ENCODE data around the gene IDH3B. TPM values are rescaled to one million over a fixed set of nuclear protein-coding genes. Genes with fewer than 3 reads are reported as not detected.

The IDH3B gene
- total and polyA plus RNA-seq, 2 of the 13 experiments (the other 11 are each of a cell fraction or from before 2014, with no cell fraction given) = 215 to 254 TPM

DNA sequence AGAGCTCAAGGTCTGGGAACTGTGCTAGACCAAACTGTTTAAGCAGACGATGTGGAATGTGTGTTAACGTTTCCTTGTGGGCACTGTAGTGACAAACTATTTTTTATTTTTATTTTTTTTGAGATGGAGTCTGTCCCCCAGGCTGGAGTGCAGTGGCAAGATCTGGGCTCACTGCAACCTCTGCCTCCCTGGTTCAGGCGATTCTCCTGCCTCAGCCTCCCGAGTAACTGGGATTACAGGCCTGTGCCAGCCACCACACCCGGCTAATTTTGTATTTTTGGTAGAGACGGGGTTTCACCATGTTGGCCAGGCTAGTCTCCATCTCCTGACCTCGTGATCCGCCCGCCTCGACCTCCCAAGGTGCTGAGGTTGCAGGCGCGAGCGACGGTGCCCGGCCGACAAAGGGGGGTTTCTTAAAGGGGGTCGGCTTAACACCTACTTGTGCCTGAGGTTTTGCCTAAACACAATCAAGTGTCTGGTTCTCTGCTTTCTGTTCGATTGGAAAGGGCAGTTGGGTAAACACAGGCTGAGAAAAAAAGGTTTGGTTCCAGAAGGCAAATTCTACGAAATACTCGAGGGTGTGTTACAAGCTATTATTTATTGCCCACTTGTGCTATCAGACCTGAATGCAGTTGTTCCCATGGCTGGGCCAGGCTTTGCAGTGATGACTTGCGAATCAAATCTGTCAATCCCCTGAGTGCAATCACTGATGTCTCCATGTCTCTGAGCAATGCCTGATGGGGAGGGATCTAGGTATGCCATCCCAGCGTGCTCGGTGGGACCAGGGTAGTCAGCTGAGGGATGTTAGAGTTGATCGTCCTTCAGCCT, 10.2 kb downstream of the IDH3B start (continued):
- TF ChIP-seq, protein P1, sequence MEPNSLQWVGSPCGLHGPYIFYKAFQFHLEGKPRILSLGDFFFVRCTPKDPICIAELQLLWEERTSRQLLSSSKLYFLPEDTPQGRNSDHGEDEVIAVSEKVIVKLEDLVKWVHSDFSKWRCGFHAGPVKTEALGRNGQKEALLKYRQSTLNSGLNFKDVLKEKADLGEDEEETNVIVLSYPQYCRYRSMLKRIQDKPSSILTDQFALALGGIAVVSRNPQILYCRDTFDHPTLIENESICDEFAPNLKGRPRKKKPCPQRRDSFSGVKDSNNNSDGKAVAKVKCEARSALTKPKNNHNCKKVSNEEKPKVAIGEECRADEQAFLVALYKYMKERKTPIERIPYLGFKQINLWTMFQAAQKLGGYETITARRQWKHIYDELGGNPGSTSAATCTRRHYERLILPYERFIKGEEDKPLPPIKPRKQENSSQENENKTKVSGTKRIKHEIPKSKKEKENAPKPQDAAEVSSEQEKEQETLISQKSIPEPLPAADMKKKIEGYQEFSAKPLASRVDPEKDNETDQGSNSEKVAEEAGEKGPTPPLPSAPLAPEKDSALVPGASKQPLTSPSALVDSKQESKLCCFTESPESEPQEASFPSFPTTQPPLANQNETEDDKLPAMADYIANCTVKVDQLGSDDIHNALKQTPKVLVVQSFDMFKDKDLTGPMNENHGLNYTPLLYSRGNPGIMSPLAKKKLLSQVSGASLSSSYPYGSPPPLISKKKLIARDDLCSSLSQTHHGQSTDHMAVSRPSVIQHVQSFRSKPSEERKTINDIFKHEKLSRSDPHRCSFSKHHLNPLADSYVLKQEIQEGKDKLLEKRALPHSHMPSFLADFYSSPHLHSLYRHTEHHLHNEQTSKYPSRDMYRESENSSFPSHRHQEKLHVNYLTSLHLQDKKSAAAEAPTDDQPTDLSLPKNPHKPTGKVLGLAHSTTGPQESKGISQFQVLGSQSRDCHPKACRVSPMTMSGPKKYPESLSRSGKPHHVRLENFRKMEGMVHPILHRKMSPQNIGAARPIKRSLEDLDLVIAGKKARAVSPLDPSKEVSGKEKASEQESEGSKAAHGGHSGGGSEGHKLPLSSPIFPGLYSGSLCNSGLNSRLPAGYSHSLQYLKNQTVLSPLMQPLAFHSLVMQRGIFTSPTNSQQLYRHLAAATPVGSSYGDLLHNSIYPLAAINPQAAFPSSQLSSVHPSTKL (CRISPR knock-in tag; IDR thresholded peaks at IDR 0.05) = no peak
- TF ChIP-seq NFRKB (IDR thresholded peaks at IDR 0.05) (no peak), ZNF138 (CRISPR knock-in tag; IDR thresholded peaks at IDR 0.05; ENCODE audit: low read depth) (0 out of 2 replicates have a peak, but pooled peaks have one; percentile 51), HNF4G (IDR thresholded peaks at IDR 0.05; ENCODE audit: borderline replicate concordance, low read depth, low read length) (no peak), HNF4G (CRISPR knock-in tag; IDR thresholded peaks at IDR 0.05; ENCODE audit: borderline replicate concordance, low read depth) (no peak), ZNF879 (CRISPR knock-in tag; IDR thresholded peaks at IDR 0.05) (0 out of 2 replicates have a peak, but pooled peaks have one; percentile 46), SIN3A (IDR thresholded peaks at IDR 0.05; ENCODE audit: borderline replicate concordance, low read depth, low read length) (no peak), ESRRA (CRISPR knock-in tag; IDR thresholded peaks at IDR 0.05; ENCODE audit: low read depth) (peak; percentile 8; the same call in 1 of the 2 replicates), FOXA1 (IDR thresholded peaks at IDR 0.05) (no peak), FOXA1 (CRISPR knock-in tag; IDR thresholded peaks at IDR 0.05) (no peak), ZNF605 (CRISPR knock-in tag; IDR thresholded peaks at IDR 0.05) (0 out of 2 replicates have a peak, but pooled peaks have one; percentile 29), BRF2 (CRISPR knock-in tag; IDR thresholded peaks at IDR 0.05) (no peak), MAZ (IDR thresholded peaks at IDR 0.05; ENCODE audit: borderline replicate concordance, low read depth, low read length) (no peak), MAZ (CRISPR knock-in tag; IDR thresholded peaks at IDR 0.05; ENCODE audit: low read depth) (0 out of 2 replicates have a peak, but pooled peaks have one; percentile 44), MXD3 (CRISPR knock-in tag; IDR thresholded peaks at IDR 0.05) (no peak), DR1 (CRISPR knock-in tag; IDR thresholded peaks at IDR 0.05) (no peak), ZNF441 (CRISPR knock-in tag; IDR thresholded peaks at IDR 0.05; ENCODE audit: borderline replicate concordance) (0 out of 2 replicates have a peak, but pooled peaks have one; percentile 35), ZNF709 (CRISPR knock-in tag; IDR thresholded peaks at IDR 0.05) (0 out of 2 replicates have a peak, but pooled peaks have one; percentile 9)
- TF ChIP-seq, protein P2, sequence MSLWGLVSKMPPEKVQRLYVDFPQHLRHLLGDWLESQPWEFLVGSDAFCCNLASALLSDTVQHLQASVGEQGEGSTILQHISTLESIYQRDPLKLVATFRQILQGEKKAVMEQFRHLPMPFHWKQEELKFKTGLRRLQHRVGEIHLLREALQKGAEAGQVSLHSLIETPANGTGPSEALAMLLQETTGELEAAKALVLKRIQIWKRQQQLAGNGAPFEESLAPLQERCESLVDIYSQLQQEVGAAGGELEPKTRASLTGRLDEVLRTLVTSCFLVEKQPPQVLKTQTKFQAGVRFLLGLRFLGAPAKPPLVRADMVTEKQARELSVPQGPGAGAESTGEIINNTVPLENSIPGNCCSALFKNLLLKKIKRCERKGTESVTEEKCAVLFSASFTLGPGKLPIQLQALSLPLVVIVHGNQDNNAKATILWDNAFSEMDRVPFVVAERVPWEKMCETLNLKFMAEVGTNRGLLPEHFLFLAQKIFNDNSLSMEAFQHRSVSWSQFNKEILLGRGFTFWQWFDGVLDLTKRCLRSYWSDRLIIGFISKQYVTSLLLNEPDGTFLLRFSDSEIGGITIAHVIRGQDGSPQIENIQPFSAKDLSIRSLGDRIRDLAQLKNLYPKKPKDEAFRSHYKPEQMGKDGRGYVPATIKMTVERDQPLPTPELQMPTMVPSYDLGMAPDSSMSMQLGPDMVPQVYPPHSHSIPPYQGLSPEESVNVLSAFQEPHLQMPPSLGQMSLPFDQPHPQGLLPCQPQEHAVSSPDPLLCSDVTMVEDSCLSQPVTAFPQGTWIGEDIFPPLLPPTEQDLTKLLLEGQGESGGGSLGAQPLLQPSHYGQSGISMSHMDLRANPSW (CRISPR knock-in tag; IDR thresholded peaks at IDR 0.05; ENCODE audit: borderline replicate concordance) = 0 out of 2 replicates have a peak, but pooled peaks have one; percentile 14

Measured in HepG2 (cell line).